Activated CD4-positive, alpha-beta T cell treated with anti-CD3 and anti-CD28 coated beads for 24 hours (primary cell): Measurements from ENCODE around the gene DCUN1D2.
"Not testable (repeated sequence)": the region's sequence is repeated elsewhere in the genome, so short reads cannot be mapped to it uniquely, and the experiment has no call there.

Source experiments
- DNase-seq, 2 donors: peaks; one replicate each; pipeline ENCODE4 v3.0.0-alpha.2; 2020; ENCODE audit warnings: low read depth in 2 of 2

DCUN1D2 gene

GRCh38 chr13:113489549-113490495, 689 bp downstream of the DCUN1D2 start:
- DNase-seq, result peak; percentile 8 to 19

GRCh38 chr13:113489171-113489548, 1.4 kb downstream of the DCUN1D2 start:
- no peak for DNase-seq

GRCh38 chr13:113488283-113488682, 2.2 kb downstream of the DCUN1D2 start:
- DNase-seq, result no peak

- no peak for DNase-seq
These were observed 3.8 kb downstream of the DCUN1D2 start for GRCh38 chr13:113486698-113487097.

GRCh38 chr13:113485545-113485944, 5.0 kb downstream of the DCUN1D2 start:
- DNase-seq, result no peak

- no peak for DNase-seq
These were observed 6.8 kb downstream of the DCUN1D2 start for GRCh38 chr13:113483504-113484293.

- DNase-seq, result no peak
These were observed 7.4 kb downstream of the DCUN1D2 start for GRCh38 chr13:113483081-113483480.

GRCh38 chr13:113479179-113479578, 11.3 kb downstream of the DCUN1D2 start:
- DNase-seq, result no peak

GRCh38 chr13:113477724-113478123, 12.8 kb downstream of the DCUN1D2 start:
- DNase-seq, result no peak

- DNase-seq, result no peak
These were observed 13.7 kb downstream of the DCUN1D2 start for GRCh38 chr13:113476811-113477210.

- no peak for DNase-seq
These were observed 14.6 kb downstream of the DCUN1D2 start for GRCh38 chr13:113475911-113476310.

- DNase-seq, result no peak
These were observed 15.2 kb downstream of the DCUN1D2 start for GRCh38 chr13:113475280-113475679.

GRCh38 chr13:113474179-113474578, 16.3 kb downstream of the DCUN1D2 start:
- no peak for DNase-seq

- DNase-seq, result no peak
These were observed 18.0 kb downstream of the DCUN1D2 start for GRCh38 chr13:113472355-113473025.

GRCh38 chr13:113471844-113472243, 18.7 kb downstream of the DCUN1D2 start:
- DNase-seq, result no peak

- DNase-seq, result not testable (repeated sequence)
These were observed 19.8 kb downstream of the DCUN1D2 start for GRCh38 chr13:113470635-113471163.

GRCh38 chr13:113470073-113470472, 20.4 kb downstream of the DCUN1D2 start:
- no peak for DNase-seq

GRCh38 chr13:113469582-113469981, 20.9 kb downstream of the DCUN1D2 start:
- DNase-seq, result no peak

GRCh38 chr13:113468472-113469201, 21.9 kb downstream of the DCUN1D2 start:
- DNase-seq, result no peak

GRCh38 chr13:113468029-113468428, 22.5 kb downstream of the DCUN1D2 start:
- DNase-seq, result no peak

GRCh38 chr13:113466383-113466782, 24.1 kb downstream of the DCUN1D2 start:
- DNase-seq, result no peak
